K562 (cell line): ENCODE results near the gene MADD. TPM values are rescaled to one million over a fixed set of nuclear protein-coding genes. Genes with fewer than 3 reads are reported as not detected.

Experiments
- ATAC-seq: fragments of 200-7000 bp; cut with Tn5 transposase; 3 replicates; pipeline ENCODE4 v1.9.1; 2020; ENCODE audit warnings: moderate library complexity
- BruUV-seq: library from RNA; stranded (reverse); fragments of 400-500 nt; replicated peaks from 2 replicates; lab custom pipeline; 2021; lab: Mats Ljungman, UMichigan
- CTCF ChIA-PET: fragments of 300-600 bp; formaldehyde crosslinking; extraction: SDS; loops from one replicate; lab custom pipeline; 2021; ENCODE audit warnings: low intra/inter-chr PET ratio; lab: Yijun Ruan, JAX
- POLR2A ChIA-PET: fragments of 300-600, 350-650 bp; sonication (Branson Sonifier 250); formaldehyde crosslinking; extraction: SDS; loops from one replicate; lab custom pipeline; 2021; ENCODE audit warnings: antibody characterized with exemption, inconsistent platforms; lab: Yijun Ruan, JAX
- DNase-seq, 4 experiments: peaks; one replicate each; pipeline versions ENCODE4 v3.0.0 to v3.0.0-alpha.2; 2011 to 2018; ENCODE audit warnings: low spot score in 3 of 4, mixed read lengths in 3 of 4; ENCODE audit errors: extremely low read depth in 1 of 4
- FAIRE-seq: peaks from 2 replicates; lab custom pipeline; 2011; peaks lifted over from hg19 to GRCh38; lab: Jason Lieb, UNC
- H2AFZ ChIP-seq: 2 replicates; pipeline ENCODE4 v1.6.0; 2011; ENCODE audit warnings: low read depth, low read length, control low read depth, inconsistent platforms
- H3K27ac ChIP-seq: fragments of 200-600 bp; 3 replicates; pipeline ENCODE4 v1.8.0; 2011; ENCODE audit warnings: low read depth, mild to moderate bottlenecking, control low read depth, inconsistent platforms, low read length, moderate library complexity, mixed read lengths; ENCODE audit errors: extremely low read depth
- H3K27me3 ChIP-seq, 2 experiments: fragments of 300-600 bp in 1 of 2; 2 replicates in 1 of 2; 3 replicates in 1 of 2; pipeline versions ENCODE4 v1.6.0 to v1.8.0; 2011; ENCODE audit warnings: inconsistent platforms in 2 of 2, low read length in 2 of 2, mild to moderate bottlenecking in 1 of 2, mixed read lengths in 1 of 2, moderate library complexity in 1 of 2; ENCODE audit not compliant: control insufficient read depth in 2 of 2, insufficient read depth in 2 of 2
- H3K36me3 ChIP-seq: fragments of 300-600 bp; 3 replicates; pipeline ENCODE4 v1.8.0; 2011; ENCODE audit warnings: mild to moderate bottlenecking, low read length, inconsistent platforms; ENCODE audit not compliant: control insufficient read depth, insufficient read depth
- H3K4me1 ChIP-seq, 2 experiments: fragments of 200-600 bp in 1 of 2; replicated peaks in 1 of 2; 2 replicates in 1 of 2; 3 replicates in 1 of 2; pipeline versions ENCODE4 v1.5.1 to v1.8.0; 2011; ENCODE audit warnings: inconsistent platforms in 2 of 2, low read length in 2 of 2, mild to moderate bottlenecking in 1 of 2, mixed read lengths in 1 of 2, moderate library complexity in 1 of 2; ENCODE audit not compliant: control insufficient read depth in 2 of 2, insufficient read depth in 2 of 2
- H3K4me2 ChIP-seq: 2 replicates; pipeline ENCODE4 v1.6.1; 2011; ENCODE audit warnings: low read length, control low read depth, inconsistent platforms, mixed read lengths; ENCODE audit not compliant: insufficient read depth
- H3K4me3 ChIP-seq: fragments of 200-600 bp; sonication (generic), shearing (Covaris generic); 2 replicates; pipeline ENCODE4 v1.5.1; 2016; ENCODE audit warnings: control low read depth, inconsistent platforms
- H3K79me2 ChIP-seq: fragments of 200-600 bp; 3 replicates; pipeline ENCODE4 v1.8.0; 2011; ENCODE audit warnings: low read length, inconsistent platforms; ENCODE audit not compliant: control insufficient read depth, insufficient read depth
- H3K9ac ChIP-seq, 2 experiments: 2 replicates each; pipeline versions ENCODE4 v1.6.0 to v1.6.1; 2011; ENCODE audit warnings: low read depth in 2 of 2, low read length in 2 of 2, control low read depth in 1 of 2, inconsistent platforms in 1 of 2, mild to moderate bottlenecking in 1 of 2, mixed read lengths in 1 of 2; ENCODE audit not compliant: insufficient read depth in 1 of 2
- H3K9me1 ChIP-seq: one replicate; pipeline ENCODE4 v1.6.0; 2011; ENCODE audit warnings: inconsistent platforms, mild to moderate bottlenecking, low read length, moderate library complexity; ENCODE audit not compliant: control insufficient read depth, insufficient read depth
- H3K9me3 ChIP-seq: replicated peaks from 2 replicates; pipeline ENCODE4 v1.5.1; 2011; ENCODE audit warnings: low read depth, low read length, inconsistent platforms; ENCODE audit not compliant: control insufficient read depth, insufficient read depth
- H4K20me1 ChIP-seq: replicated peaks from 2 replicates; pipeline ENCODE4 v1.6.1; 2011; ENCODE audit warnings: low read length, inconsistent platforms, mixed read lengths; ENCODE audit not compliant: control insufficient read depth, insufficient read depth
- DACH1 ChIP-seq: fragments of 450-650 bp; IDR thresholded peaks from 2 replicates; pipeline ENCODE4 v1.6.1; 2018; ENCODE audit not compliant: partially characterized antibody
- E2F6 ChIP-seq, 2 experiments: IDR thresholded peaks; 2 replicates each; pipeline ENCODE4 v1.6.1; 2011; ENCODE audit warnings: borderline replicate concordance in 1 of 2, control low read depth in 1 of 2, low read depth in 1 of 2, low read length in 1 of 2, mild to moderate bottlenecking in 1 of 2, mixed read lengths in 1 of 2, moderate library complexity in 1 of 2; ENCODE audit not compliant: insufficient read depth in 1 of 2, insufficient read length in 1 of 2, poor library complexity in 1 of 2, severe bottlenecking in 1 of 2; ENCODE audit errors: extremely low read depth in 1 of 2
- FOXJ3 ChIP-seq: sonication (generic); formaldehyde crosslinking; IDR thresholded peaks from 2 replicates; pipeline ENCODE4 v1.4.0; 2020; ENCODE audit warnings: mild to moderate bottlenecking, missing genetic modification reagents
- GTF3C2 ChIP-seq: IDR thresholded peaks from 3 replicates; pipeline ENCODE4 v1.6.1; 2011; ENCODE audit warnings: borderline replicate concordance, mild to moderate bottlenecking, moderate library complexity; ENCODE audit not compliant: insufficient read length; ENCODE audit errors: extremely low read depth
- HMG20B ChIP-seq: fragments of 250-450 bp; sonication (Bioruptor Pico); IDR thresholded peaks from 2 replicates; pipeline ENCODE4 v1.5.0; 2021; ENCODE audit warnings: mild to moderate bottlenecking
- MIER1 ChIP-seq: fragments of 450-650 bp; IDR thresholded peaks from 2 replicates; pipeline ENCODE4 v1.6.1; 2016; ENCODE audit warnings: antibody characterized with exemption, mild to moderate bottlenecking, low read depth
- NCOA1 ChIP-seq: fragments of 450-650 bp; IDR thresholded peaks from 2 replicates; pipeline ENCODE4 v1.6.1; 2016; ENCODE audit warnings: low read depth
- NFRKB ChIP-seq: fragments of 450-650 bp; IDR thresholded peaks from 2 replicates; pipeline ENCODE4 v1.6.1; 2016; ENCODE audit warnings: low read depth
- SMARCC2 ChIP-seq: fragments of 450-650 bp; IDR thresholded peaks from 2 replicates; pipeline ENCODE4 v1.6.1; 2017; ENCODE audit warnings: antibody characterized with exemption, moderate library complexity, mild to moderate bottlenecking, low read depth
- WGBS: fragments of 100-300 bp; shearing (Covaris generic); methylation state at CpG from one replicate; pipeline ENCODE4 v1.1.6; 2016; ENCODE audit warnings: low coverage, mixed read lengths; ENCODE audit not compliant: insufficient coverage; ENCODE audit errors: missing lambda C conversion rate; 5-methylcytosine and 5-hydroxymethylcytosine counted together
- in situ Hi-C: fragments of 300-500 bp; cut with MboI; formaldehyde crosslinking; loops from 4 replicates; pipeline ENCODE4 v1.15.0; 2018; ENCODE audit warnings: inconsistent platforms, mixed read lengths
- intact Hi-C: fragments of 100-400 bp; cut with micrococcal nuclease; formaldehyde crosslinking; loops from 2 replicates; pipeline ENCODE4 v1.14.2; 2022
- polyA plus RNA-seq, 8 experiments: library from polyadenylated mRNA; depleted of rRNA in 4 of 8; stranded (reverse) in 5 of 8; unstranded in 3 of 8; fragments of >200 nt; fragmentation: Nextera tagmentation in 2 of 8; fragmentation: Illumina TruSeq in 1 of 8; extraction: Ambion mirVana in 2 of 8; extraction: Trizol in 1 of 8; gene quantifications; 2 replicates each; pipeline versions ENCODE4 v1.2.1 to v1.2.3, GENCODE V29; 2011 to 2014; ENCODE audit warnings: inconsistent platforms in 1 of 8, missing spikeins in 1 of 8
- total RNA-seq, 7 experiments: library from RNA; depleted of rRNA in 6 of 7; stranded (reverse); fragments of >200 nt in 6 of 7; fragmentation: Illumina TruSeq in 2 of 7; extraction: Trizol in 2 of 7; gene quantifications; 2 replicates each; pipeline versions ENCODE4 v1.2.1 to v1.2.3, GENCODE V29; 2011 to 2021; ENCODE audit warnings: low replicate concordance in 1 of 7

Gene MADD
- total and polyA plus RNA-seq, 9 of the 15 experiments (the other 6 are each of a cell fraction or from before 2014, with no cell fraction given): 0.68 to 57.6 (median 33.6) TPM

DNA sequence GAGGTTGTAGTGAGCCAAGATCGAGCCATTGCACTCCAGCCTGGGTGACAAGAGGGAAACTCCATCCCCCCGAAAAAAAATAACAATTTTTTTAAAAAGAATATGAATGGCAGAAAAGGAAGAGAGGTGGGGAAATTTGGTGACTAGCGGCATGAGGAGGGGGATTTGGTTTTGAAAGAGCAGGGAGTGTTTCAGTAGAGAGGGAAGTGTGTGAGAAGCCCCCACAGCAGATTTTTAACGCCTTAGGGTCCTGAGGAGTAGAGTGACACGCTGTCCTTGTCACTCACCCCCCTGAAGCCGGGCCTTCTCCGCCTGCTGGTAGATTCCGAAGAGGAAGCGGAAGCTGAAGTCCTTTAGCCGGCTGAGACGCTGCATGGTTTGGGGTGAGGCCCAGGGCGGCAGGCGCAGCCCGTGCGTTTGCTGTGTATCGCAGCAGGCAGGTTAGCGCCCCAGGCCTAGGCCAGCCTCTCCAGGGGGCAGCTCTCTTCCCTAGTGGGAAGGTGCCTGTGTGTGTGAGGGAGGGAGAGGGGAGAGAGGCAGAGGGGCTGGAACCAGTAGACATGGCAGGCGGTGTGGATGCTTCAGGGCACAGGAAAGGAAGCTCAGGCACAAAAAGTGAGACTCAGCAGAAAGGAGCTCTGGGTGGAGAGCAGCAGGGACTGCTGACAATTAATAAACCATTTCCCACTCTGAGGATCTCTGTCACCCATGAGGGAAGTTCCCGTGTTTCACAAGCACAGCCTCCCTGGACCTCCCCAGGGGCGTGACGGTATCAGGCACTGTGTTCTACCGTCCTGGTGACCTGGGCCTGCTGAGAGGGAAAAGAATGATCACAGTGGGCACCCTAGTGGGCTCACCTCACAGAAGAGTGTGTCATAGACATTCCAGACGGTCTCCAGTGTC lies 25.2 kb upstream of the MADD start:
- Histone ChIP-seq H3K9ac (no peak overlapping the region), H2AFZ (no peak overlapping the region), H3K4me2 (no peak overlapping the region), H3K9me1 (no peaks in the 10 kb centered on the region), H4K20me1 (no peaks in the 10 kb centered on the region; the same call in 1 of the 2 replicates), H3K4me1 (peaks cover 11 to 16% of the 10 kb centered on the region in 2 experiments; a peak in 4 of 5 replicates), H3K27ac (no peak overlapping the region), H3K9me3 (no peaks in the 10 kb centered on the region), H3K36me3 (peaks cover 58% of the 10 kb centered on the region; the same call in 2 of the 3 replicates), H3K79me2 (peaks cover 22% of the 10 kb centered on the region), H3K4me3 (no peak overlapping the region), H3K27me3 (no peaks in the 10 kb centered on the region)
- DNase-seq: no peak
- 88% methylated on average over 18 of the region's 23 CpGs for WGBS
- POLR2A ChIA-PET: interaction anchor here (0.6 to 10.1 kb wide), 5 partner anchors 10 to 586 kb away, joined by 3 to 110 read pairs (median 4); no protein-coding TSS in a partner anchor
- no peak for ATAC-seq
- in situ Hi-C loops: no loop called here
- CTCF ChIA-PET: no interaction called here
- FAIRE-seq: no peak
- BruUV-seq: no TSS peak
- intact Hi-C loops: no loop called here
- TF ChIP-seq MIER1 (no peak), SMARCC2 (no peak), GTF3C2 (no peak), DACH1 (no peak), NCOA1 (no peak), E2F6 (IDR thresholded peaks at IDR 0.05; ENCODE audit: borderline replicate concordance in 1 of 2, extremely low read depth in 1 of 2, insufficient read depth in 1 of 2, insufficient read length in 1 of 2, low read depth in 1 of 2, low read length in 1 of 2, poor library complexity in 1 of 2, severe bottlenecking in 1 of 2) (no peak), FOXJ3 (CRISPR knock-in tag) (no peak), NFRKB (no peak), HMG20B (no peak)
